SK-N-SH treated with all-trans-retinoic acid at 6 μM for 48 hours (cell line): ENCODE measurements around the gene CD3G.

ENCODE experiments used
- ATAC-seq: fragments of 200-7000 bp; cut with Tn5 transposase; 3 replicates; pipeline ENCODE4 v1.9.1; 2020; ENCODE audit warnings: mild to moderate bottlenecking, moderate library complexity
- ARNTL ChIP-seq: fragments of 450-650 bp; formaldehyde crosslinking; IDR thresholded peaks from 2 replicates; pipeline ENCODE4 v1.5.0; 2020; ENCODE audit warnings: low read depth, mild to moderate bottlenecking, moderate library complexity, borderline replicate concordance
- BACH2 ChIP-seq: fragments of 250-450 bp; sonication (Bioruptor Pico); IDR thresholded peaks from 2 replicates; pipeline ENCODE4 v1.9.0; 2021; ENCODE audit warnings: mild to moderate bottlenecking, borderline replicate concordance
- CSDC2 ChIP-seq: fragments of 250-450 bp; sonication (Bioruptor Pico); IDR thresholded peaks from 2 replicates; pipeline ENCODE4 v1.5.0; 2020; ENCODE audit warnings: mild to moderate bottlenecking, moderate library complexity
- CSRNP3 ChIP-seq: fragments of 250-450 bp; sonication (Bioruptor Pico); IDR thresholded peaks from 2 replicates; pipeline ENCODE4 v1.5.1; 2021; ENCODE audit warnings: mild to moderate bottlenecking, moderate library complexity
- ESRRG ChIP-seq: fragments of 250-450 bp; sonication (Bioruptor Pico); IDR thresholded peaks from 2 replicates; pipeline ENCODE4 v1.6.1; 2021; ENCODE audit warnings: mild to moderate bottlenecking
- GLIS3 ChIP-seq: fragments of 250-450 bp; sonication (Bioruptor Pico); IDR thresholded peaks from 2 replicates; pipeline ENCODE4 v1.5.0; 2020; ENCODE audit warnings: mild to moderate bottlenecking, moderate library complexity
- ISL1 ChIP-seq: fragments of 250-450 bp; sonication (Bioruptor Pico); IDR thresholded peaks from 2 replicates; pipeline ENCODE4 v2.1.2; 2022; ENCODE audit warnings: mild to moderate bottlenecking, moderate library complexity
- OSR1 ChIP-seq: fragments of 250-450 bp; sonication (Bioruptor Pico); IDR thresholded peaks from 2 replicates; pipeline ENCODE4 v1.8.0; 2022; ENCODE audit warnings: moderate library complexity, mild to moderate bottlenecking, inconsistent platforms
- PPARA ChIP-seq: fragments of 250-450 bp; sonication (Bioruptor Pico); IDR thresholded peaks from 2 replicates; pipeline ENCODE4 v1.5.0; 2020; ENCODE audit warnings: mild to moderate bottlenecking, borderline replicate concordance
- RARB ChIP-seq: fragments of 250-450 bp; sonication (Bioruptor Pico); IDR thresholded peaks from 2 replicates; pipeline ENCODE4 v1.8.0; 2021; ENCODE audit warnings: mild to moderate bottlenecking, moderate library complexity
- TOX ChIP-seq: fragments of 250-450 bp; sonication (Bioruptor Pico); IDR thresholded peaks from 2 replicates; pipeline ENCODE4 v1.8.0; 2021; ENCODE audit warnings: mild to moderate bottlenecking, moderate library complexity, borderline replicate concordance
- TSHZ2 ChIP-seq: fragments of 250-450 bp; sonication (Bioruptor Pico); IDR thresholded peaks from 2 replicates; pipeline ENCODE4 v1.5.0; 2020; ENCODE audit warnings: mild to moderate bottlenecking, moderate library complexity
- ZC3H10 ChIP-seq: fragments of 250-450 bp; sonication (Bioruptor Pico); IDR thresholded peaks from 2 replicates; pipeline ENCODE4 v1.5.1; 2021; ENCODE audit warnings: mild to moderate bottlenecking, moderate library complexity
- ZFP3 ChIP-seq: fragments of 250-450 bp; sonication (Bioruptor Pico); IDR thresholded peaks from 2 replicates; pipeline ENCODE4 v1.5.0; 2020; ENCODE audit warnings: mild to moderate bottlenecking, moderate library complexity
- ZNF565 ChIP-seq: fragments of 450-650 bp; formaldehyde crosslinking; conservative IDR thresholded peaks from 2 replicates; pipeline ENCODE4 v1.5.0; 2020; ENCODE audit warnings: low read depth, mild to moderate bottlenecking, moderate library complexity
- ZNF70 ChIP-seq: fragments of 450-650 bp; formaldehyde crosslinking; IDR thresholded peaks from 2 replicates; pipeline ENCODE4 v1.5.0; 2020; ENCODE audit warnings: mild to moderate bottlenecking, moderate library complexity
- TF ChIP-seq, protein P1 (sequence below): fragments of 250-450 bp; sonication (Bioruptor Pico); IDR thresholded peaks from 2 replicates; pipeline ENCODE4 v1.8.0; 2020; ENCODE audit warnings: mild to moderate bottlenecking, moderate library complexity, borderline replicate concordance
- TF ChIP-seq, protein P2 (sequence below): fragments of 250-450 bp; sonication (Bioruptor Pico); IDR thresholded peaks from 2 replicates; pipeline ENCODE4 v1.8.0; 2021; ENCODE audit warnings: low read depth, mild to moderate bottlenecking, moderate library complexity, borderline replicate concordance

Gene CD3G

DNA sequence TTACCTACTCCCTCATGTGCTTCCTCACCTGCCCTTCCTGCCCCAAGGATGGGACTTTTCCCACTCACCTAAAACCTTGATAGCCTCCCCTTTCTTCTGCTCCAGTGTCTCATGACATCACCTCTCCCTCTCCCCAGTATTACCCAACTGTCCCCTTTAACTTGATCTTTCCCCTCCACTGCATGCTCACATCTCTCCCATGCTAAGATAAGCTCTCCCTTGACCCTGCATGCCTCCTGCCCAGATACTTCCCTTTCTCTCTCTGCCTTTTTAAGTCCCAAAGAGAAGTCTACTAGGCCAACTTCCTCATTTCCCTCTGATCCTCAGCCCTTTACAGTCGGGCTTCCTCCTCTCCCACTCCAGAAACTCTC is 24.8 kb upstream of the CD3G start:
- TF ChIP-seq ZNF70 (CRISPR knock-in tag) (no peak), ESRRG (CRISPR knock-in tag) (no peak), ARNTL (CRISPR knock-in tag) (no peak), OSR1 (no peak), CSDC2 (CRISPR knock-in tag) (no peak), PPARA (no peak), BACH2 (no peak), ZFP3 (CRISPR knock-in tag) (no peak), GLIS3 (CRISPR knock-in tag) (no peak), RARB (CRISPR knock-in tag) (no peak), ZC3H10 (CRISPR knock-in tag) (no peak), TSHZ2 (no peak)
- TF ChIP-seq, protein P1, sequence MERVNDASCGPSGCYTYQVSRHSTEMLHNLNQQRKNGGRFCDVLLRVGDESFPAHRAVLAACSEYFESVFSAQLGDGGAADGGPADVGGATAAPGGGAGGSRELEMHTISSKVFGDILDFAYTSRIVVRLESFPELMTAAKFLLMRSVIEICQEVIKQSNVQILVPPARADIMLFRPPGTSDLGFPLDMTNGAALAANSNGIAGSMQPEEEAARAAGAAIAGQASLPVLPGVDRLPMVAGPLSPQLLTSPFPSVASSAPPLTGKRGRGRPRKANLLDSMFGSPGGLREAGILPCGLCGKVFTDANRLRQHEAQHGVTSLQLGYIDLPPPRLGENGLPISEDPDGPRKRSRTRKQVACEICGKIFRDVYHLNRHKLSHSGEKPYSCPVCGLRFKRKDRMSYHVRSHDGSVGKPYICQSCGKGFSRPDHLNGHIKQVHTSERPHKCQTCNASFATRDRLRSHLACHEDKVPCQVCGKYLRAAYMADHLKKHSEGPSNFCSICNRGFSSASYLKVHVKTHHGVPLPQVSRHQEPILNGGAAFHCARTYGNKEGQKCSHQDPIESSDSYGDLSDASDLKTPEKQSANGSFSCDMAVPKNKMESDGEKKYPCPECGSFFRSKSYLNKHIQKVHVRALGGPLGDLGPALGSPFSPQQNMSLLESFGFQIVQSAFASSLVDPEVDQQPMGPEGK (CRISPR knock-in tag) = no peak
- TF ChIP-seq, protein P2, sequence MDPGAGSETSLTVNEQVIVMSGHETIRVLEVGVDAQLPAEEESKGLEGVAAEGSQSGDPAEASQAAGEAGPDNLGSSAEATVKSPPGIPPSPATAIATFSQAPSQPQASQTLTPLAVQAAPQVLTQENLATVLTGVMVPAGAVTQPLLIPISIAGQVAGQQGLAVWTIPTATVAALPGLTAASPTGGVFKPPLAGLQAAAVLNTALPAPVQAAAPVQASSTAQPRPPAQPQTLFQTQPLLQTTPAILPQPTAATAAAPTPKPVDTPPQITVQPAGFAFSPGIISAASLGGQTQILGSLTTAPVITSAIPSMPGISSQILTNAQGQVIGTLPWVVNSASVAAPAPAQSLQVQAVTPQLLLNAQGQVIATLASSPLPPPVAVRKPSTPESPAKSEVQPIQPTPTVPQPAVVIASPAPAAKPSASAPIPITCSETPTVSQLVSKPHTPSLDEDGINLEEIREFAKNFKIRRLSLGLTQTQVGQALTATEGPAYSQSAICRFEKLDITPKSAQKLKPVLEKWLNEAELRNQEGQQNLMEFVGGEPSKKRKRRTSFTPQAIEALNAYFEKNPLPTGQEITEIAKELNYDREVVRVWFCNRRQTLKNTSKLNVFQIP (CRISPR knock-in tag) = no peak
- TF ChIP-seq, all 23 proteins: peak for 0
- no peak for ATAC-seq

GRCh38 chr11:118320515-118320914 is 23.6 kb upstream of the CD3G start:
- no peak for TF ChIP-seq CSRNP3 (CRISPR knock-in tag)
- TF ChIP-seq TSHZ2 = no peak
- no peak for TF ChIP-seq ZNF70 (CRISPR knock-in tag)
- TF ChIP-seq ARNTL (CRISPR knock-in tag) = no peak
- no peak for TF ChIP-seq CSDC2 (CRISPR knock-in tag)
- no peak for TF ChIP-seq ZNF565
- TF ChIP-seq ZFP3 (CRISPR knock-in tag) = no peak
- no peak for TF ChIP-seq PPARA
- TF ChIP-seq, protein P1 (CRISPR knock-in tag) = no peak
- TF ChIP-seq ISL1 = no peak
- TF ChIP-seq RARB (CRISPR knock-in tag) = no peak
- TF ChIP-seq GLIS3 (CRISPR knock-in tag) = no peak
- no peak for TF ChIP-seq ZC3H10 (CRISPR knock-in tag)
- no peak for TF ChIP-seq TOX (CRISPR knock-in tag)
- no peak for ATAC-seq
